HG02588 (cell line): Measurements from ENCODE around the gene DYNLRB1.

Experiments
- ATAC-seq: cut with Tn5 transposase; IDR thresholded peaks from one replicate; pipeline ENCODE4 v1.9.1; 2021; ENCODE audit warnings: mild to moderate bottlenecking, moderate library complexity; ENCODE audit not compliant: unreplicated experiment

The DYNLRB1 gene

GRCh38 chr20:34552569-34552968 lies 36.3 kb downstream of the DYNLRB1 start:
- no peak for ATAC-seq

GRCh38 chr20:34553366-34553867 lies 37.2 kb downstream of the DYNLRB1 start:
- no peak for ATAC-seq

GRCh38 chr20:34557936-34558319 lies 41.7 kb downstream of the DYNLRB1 start:
- no peak for ATAC-seq

GRCh38 chr20:34558320-34559218 lies 42.3 kb downstream of the DYNLRB1 start, which contains the start of gene MAP1LC3A:
Gene MAP1LC3A, plus strand, starts transcription at chr20:34558718. Its CDS starts 151 bp downstream, at chr20:34558869.
- peak; percentile 72 for ATAC-seq

GRCh38 chr20:34559311-34560140 lies 43.3 kb downstream of the DYNLRB1 start:
- no peak for ATAC-seq

- ATAC-seq: no peak
These were observed 43.9 kb downstream of the DYNLRB1 start for GRCh38 chr20:34560141-34560523.

- no peak for ATAC-seq
These were observed 44.4 kb downstream of the DYNLRB1 start for GRCh38 chr20:34560614-34561013.

GRCh38 chr20:34561661-34562060 lies 45.4 kb downstream of the DYNLRB1 start:
- no peak for ATAC-seq

GRCh38 chr20:34562641-34563040 lies 46.4 kb downstream of the DYNLRB1 start:
- ATAC-seq: no peak

- ATAC-seq: no peak
These were observed 48.6 kb downstream of the DYNLRB1 start for GRCh38 chr20:34564833-34565232.

- no peak for ATAC-seq
These were observed 51.0 kb downstream of the DYNLRB1 start for GRCh38 chr20:34566978-34567891.

GRCh38 chr20:34567892-34568865 lies 52.0 kb downstream of the DYNLRB1 start:
- ATAC-seq: no peak

- no peak for ATAC-seq
These were observed 53.4 kb downstream of the DYNLRB1 start for GRCh38 chr20:34569598-34569997.

GRCh38 chr20:34570859-34571306 lies 54.7 kb downstream of the DYNLRB1 start:
- ATAC-seq: no peak

- no peak for ATAC-seq
These were observed 55.5 kb downstream of the DYNLRB1 start for GRCh38 chr20:34571753-34572152.

- no peak for ATAC-seq
These were observed 57.5 kb downstream of the DYNLRB1 start for GRCh38 chr20:34573541-34574300.

GRCh38 chr20:34574426-34574825 lies 58.2 kb downstream of the DYNLRB1 start:
- no peak for ATAC-seq

GRCh38 chr20:34574861-34575260 lies 58.6 kb downstream of the DYNLRB1 start:
- no peak for ATAC-seq

- no peak for ATAC-seq
These were observed 59.0 kb downstream of the DYNLRB1 start for GRCh38 chr20:34575271-34575670.
